ENCODE measurements around the gene PRELID3B. TPM values are rescaled to one million over a fixed set of nuclear protein-coding genes. Genes with fewer than 3 reads are reported as not detected.

The PRELID3B gene
- total and polyA plus RNA-seq, 2 of the 13 experiments (the other 11 are each of a cell fraction or from before 2014, with no cell fraction given) = 23.3 to 42.6 TPM

- TF ChIP-seq ZNF800 (CRISPR knock-in tag; IDR thresholded peaks at IDR 0.05) (no peak), NPAS2 (CRISPR knock-in tag; IDR thresholded peaks at IDR 0.05; ENCODE audit: borderline replicate concordance) (no peak), TGIF2 (CRISPR knock-in tag; IDR thresholded peaks at IDR 0.05) (no peak), TCF7 (IDR thresholded peaks at IDR 0.05; ENCODE audit: low read depth) (peak; percentile 74), ZNF468 (CRISPR knock-in tag; IDR thresholded peaks at IDR 0.05) (no peak), NFAT5 (CRISPR knock-in tag; IDR thresholded peaks at IDR 0.05) (no peak; the same call in 1 of the 2 replicates), BRD4 (CRISPR knock-in tag; IDR thresholded peaks at IDR 0.05) (no peak), CBX5 (CRISPR knock-in tag; IDR thresholded peaks at IDR 0.05; ENCODE audit: borderline replicate concordance) (no peak), ATM (IDR thresholded peaks at IDR 0.05; ENCODE audit: borderline replicate concordance) (no peak), ADNP (CRISPR knock-in tag; IDR thresholded peaks at IDR 0.05) (no peak), DNMT3B (CRISPR knock-in tag; conservative IDR thresholded peaks at IDR 0.05) (no peak), ZNF558 (CRISPR knock-in tag; IDR thresholded peaks at IDR 0.05; ENCODE audit: borderline replicate concordance) (no peak), MTF2 (CRISPR knock-in tag; IDR thresholded peaks at IDR 0.05; ENCODE audit: borderline replicate concordance) (no peak), FOSL1 (CRISPR knock-in tag; IDR thresholded peaks at IDR 0.05; ENCODE audit: borderline replicate concordance) (no peak), MYC (CRISPR knock-in tag; IDR thresholded peaks at IDR 0.05; ENCODE audit: borderline replicate concordance) (peak; percentile 8; the same call in 1 of the 2 replicates), ZMYM4 (CRISPR knock-in tag; IDR thresholded peaks at IDR 0.05) (no peak; the same call in 1 of the 2 replicates), ZNF331 (CRISPR knock-in tag; IDR thresholded peaks at IDR 0.05) (no peak), ZNF281 (CRISPR knock-in tag; IDR thresholded peaks at IDR 0.05; ENCODE audit: borderline replicate concordance) (no peak), ATF3 (CRISPR knock-in tag; IDR thresholded peaks at IDR 0.05) (0 out of 2 replicates have a peak, but pooled peaks have one; percentile 1), ZNF296 (CRISPR knock-in tag; conservative IDR thresholded peaks at IDR 0.05) (no peak)
Measured at GRCh38 chr20:59004763-59005522, 37.6 kb downstream of the PRELID3B start (continued).

Data from HepG2 (cell line).